Measurements from ENCODE around the gene TTR.
A peak's percentile ranks its signal among the peaks of the same experiment; 100 is the strongest.

Gene TTR

DNA sequence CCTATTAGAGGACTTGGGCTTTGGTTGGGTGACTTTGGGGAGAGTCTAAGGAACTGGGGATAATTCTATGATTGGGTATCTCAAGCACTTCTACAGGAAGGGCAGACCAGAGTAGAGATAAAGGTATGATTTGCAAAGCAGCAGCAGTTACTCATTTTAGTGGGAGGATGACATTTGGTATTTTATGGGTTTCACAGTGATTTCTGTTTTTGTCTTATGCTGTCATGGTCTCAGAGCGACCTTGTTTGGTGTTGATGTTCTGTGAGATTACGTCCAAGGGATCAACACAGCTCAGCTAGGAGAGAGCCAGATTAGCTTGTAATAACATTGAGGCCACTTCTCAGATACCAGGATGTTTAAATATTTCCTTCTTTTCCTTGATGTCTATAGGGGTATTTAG, 18.2 kb downstream of the TTR start:
- intact Hi-C loops (cut with DNase I), result no loop called here
- no peak for DNase-seq

DNA sequence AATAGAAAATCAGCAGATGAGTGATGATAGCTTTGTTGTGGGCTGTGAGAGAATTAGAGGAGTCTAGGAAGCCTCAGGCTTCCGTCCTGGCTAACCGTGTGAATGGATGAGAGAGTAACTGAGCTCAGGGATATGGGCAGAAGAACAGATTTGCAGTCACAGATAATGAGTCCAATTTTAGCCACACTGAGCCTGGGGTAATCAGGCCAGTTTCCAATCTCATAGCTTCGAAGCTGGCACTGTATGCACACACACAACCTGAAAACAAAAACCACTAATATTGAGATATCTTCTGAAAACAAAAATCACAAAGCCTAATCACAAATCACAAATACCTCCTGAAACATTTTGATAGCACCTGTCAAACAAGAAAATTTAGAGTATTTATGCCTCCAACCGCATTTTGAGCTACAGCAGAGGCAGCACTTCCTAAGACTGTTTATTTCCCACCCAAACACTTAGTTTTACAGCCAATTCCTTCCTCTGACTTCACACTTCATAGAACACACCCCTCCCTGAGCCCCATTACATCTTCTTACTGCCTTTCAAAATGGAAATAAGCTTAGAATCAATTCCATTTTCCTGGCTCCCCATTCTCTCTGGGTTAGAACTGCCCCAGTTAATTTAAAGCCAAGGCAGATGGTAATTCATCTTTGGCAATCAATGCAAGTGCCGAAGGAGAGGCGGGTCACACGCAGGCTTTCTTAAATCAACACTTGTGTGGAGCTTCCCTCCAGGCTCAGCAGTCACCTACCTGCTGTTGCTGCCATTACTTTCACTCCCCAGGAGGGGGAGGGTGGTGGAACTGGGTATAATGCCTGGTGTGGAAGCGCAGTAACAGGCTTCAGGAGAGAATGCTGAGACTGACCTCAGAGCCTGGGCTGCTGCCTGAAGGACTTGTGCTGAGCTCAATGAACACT, 18.9 kb downstream of the TTR start:
- DNase-seq, result no peak
- intact Hi-C loops (cut with DNase I), result no loop called here

DNA sequence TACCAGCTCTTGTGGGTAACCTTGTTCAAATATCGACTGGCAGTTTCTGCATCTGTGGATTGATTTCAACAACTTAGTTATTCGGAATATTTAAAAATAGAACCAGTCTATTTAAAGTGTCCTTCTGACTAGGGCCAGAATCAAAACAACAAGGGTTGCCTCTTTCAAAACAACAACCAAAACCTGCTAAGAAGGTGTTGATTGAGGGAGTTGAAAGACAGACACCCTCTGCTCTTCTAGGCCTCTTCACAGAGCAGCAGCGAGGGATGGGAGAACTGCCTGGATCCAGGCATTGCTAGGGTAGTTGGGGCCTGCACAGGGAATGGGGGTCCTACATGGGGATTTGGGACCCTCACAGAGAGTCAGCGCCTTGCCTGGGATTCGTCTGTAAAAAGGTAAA, 19.8 kb downstream of the TTR start:
- intact Hi-C loops (cut with DNase I), result no loop called here
- no peak for DNase-seq

DNA sequence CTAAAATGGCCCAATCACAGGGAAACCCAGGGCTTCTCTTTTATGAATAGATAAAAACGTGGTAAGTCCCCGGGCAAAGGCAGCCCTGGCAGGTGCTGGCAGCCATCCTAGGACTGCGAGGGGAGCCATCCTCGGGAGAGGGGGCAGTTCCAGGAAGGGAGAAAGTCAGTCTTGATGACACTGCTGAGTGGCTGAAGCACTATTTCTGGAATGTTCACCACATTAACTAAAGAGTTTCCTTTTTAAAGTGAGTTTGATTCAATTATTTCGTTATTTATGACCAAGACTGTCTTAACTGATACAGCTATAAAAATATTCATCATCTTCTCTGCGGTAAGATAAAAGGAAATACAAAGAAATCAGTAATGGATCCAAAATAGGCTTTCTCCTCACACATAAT, 20.4 kb downstream of the TTR start:
- intact Hi-C loops (cut with DNase I), result no loop called here
- no peak for DNase-seq

DNA sequence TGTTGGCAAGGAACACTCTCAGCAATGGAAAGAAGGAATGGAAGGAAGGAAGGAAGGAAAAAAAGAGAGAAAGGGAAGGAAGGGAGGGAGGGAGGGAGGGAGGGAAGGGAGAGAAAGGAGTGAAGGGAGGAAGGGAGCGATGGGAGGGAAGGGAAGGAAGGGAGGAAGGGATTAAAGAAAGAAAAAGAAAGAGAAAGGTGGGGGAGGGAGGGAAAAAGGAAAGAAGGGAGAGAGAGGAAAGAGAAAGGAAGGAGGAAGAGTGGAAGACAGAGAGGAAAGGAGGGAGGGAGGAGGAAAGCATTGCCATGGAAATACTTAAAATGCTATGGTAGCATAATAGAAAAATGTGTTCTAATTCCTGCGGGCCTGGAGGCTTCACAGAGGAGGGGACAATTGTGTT, 22.4 kb downstream of the TTR start:
- intact Hi-C loops (cut with DNase I), result no loop called here
- no peak for DNase-seq

DNA sequence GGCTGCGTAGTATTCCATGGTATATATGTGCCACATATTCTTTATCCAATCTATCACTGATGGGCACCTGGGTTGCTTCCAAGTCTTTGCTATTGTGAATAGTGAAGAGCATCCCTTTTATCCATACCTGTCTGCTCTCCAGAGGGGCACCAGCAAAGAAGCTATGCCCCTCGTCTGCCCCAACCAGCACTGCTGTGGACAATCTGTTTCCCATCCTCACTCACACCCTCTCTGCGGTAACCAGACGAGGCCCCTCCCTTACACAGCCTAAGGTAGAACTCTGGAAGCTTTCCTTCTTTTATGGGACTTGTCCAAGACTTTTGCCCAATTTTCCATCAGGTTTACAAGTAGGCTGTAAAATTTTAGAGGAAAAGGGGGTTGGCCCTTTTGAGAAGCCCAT, 24.9 kb downstream of the TTR start:
- intact Hi-C loops (cut with DNase I), result no loop called here
- DNase-seq, result no peak

DNA sequence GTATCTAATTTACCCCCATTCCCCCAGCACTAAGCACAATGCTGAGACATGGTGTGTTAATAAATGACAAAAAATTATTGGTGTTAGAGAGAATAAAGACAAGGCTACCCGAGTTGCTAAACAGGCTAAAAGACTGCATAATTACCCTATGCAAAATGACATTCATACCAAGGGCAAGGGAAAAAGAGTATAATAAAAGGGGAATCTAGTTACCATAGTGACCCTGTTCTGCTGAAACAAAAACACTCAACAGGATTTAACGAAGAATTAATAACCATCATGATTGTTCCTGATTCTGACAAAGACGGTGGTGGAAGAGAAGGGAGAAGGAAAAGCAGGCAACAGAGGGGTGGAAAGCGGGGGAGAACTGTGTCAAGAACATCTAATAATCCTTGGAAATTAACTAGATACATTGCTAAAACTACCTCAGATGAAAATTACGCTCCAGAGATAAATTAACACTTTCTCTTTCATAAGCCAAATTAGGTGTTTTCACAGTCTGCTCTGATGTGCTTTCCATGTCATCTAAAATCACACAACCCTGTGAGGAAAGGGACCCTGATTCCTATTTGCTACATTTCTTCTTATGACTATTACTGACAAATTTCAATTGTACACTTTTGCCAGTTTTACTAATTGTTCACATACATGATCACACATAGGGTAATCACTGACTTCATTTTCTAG, 25.5 kb downstream of the TTR start:
- intact Hi-C loops (cut with DNase I), result no loop called here
- peak in 5 of 42 donors; percentile 18 to 51 (median 25) for DNase-seq

DNA sequence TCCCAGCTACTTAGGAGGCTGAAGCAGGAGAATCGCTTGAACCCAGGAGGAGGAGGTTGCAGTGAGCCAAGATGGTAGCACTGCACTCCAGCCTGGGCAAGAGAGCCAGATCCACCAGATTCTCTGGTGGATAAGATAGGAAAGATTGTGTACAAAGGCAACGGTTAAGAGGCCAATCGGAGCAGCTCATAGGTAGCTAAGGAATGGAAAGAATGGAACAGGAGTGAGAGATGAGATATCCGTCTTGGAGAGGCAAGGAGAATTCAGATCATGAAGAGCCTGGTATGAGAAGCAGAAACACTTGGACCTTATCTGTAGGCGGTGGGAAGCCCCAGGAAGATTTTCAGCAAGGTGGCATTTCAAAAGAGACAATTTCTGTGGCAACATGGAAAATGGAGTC, 27.1 kb downstream of the TTR start:
- no peak for DNase-seq
- intact Hi-C loops (cut with DNase I), result no loop called here

DNA sequence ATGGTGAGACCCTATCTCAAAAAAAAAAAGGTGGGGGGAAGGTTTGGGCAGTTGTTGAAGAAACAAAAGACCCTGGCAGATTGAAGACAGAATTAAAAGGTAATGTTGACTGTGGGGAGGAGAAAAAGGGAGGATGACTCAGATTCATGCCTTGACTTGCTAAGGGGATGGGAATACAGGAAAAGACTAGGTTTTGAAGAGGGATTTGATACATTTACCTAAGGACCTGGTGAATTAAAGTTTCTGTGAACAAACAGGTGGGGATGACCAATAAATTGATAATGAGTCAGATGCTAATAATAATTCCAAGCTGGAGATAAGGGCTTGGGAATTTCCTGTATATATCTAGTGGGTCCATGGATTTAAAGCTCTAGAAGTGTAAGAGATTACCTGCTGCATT, 27.6 kb downstream of the TTR start:
- no peak for DNase-seq
- intact Hi-C loops (cut with DNase I), result no loop called here

DNA sequence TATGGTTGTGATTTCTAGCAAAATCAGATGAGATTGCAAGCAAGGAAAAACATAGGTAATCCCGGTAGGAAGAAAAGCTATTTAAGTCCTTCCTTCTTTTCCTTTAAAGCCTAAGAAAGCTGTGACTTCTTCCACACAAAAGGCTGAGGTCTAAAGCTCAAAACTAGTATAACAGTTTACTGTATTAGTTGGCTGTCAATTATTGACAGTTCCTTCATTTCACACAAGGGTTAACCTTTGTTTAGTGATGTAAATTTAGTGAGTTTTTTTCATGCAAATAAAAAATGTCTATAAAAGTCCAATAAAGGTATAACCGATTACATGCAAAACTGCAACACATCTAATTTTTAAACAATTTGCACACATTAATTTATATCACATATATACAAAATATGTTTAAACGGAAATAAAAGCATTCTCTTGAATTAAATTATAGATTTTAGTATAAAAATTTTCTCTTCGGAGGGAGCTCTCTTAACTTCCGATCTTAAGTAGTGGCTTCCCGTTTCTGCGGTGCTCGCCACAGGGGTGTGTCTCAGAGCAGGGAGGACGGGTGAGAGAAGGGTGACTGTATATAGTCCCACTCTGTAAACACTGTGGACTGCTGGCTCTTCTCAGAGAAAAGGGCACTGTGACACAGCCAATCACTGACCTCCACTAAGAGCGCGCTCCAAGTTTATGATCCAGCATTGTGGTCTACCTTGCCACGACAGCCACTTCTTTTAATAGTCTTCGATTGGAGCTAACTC, 33.4 kb downstream of the TTR start:
- intact Hi-C loops (cut with DNase I), result no loop called here
- DNase-seq, result no peak

DNA sequence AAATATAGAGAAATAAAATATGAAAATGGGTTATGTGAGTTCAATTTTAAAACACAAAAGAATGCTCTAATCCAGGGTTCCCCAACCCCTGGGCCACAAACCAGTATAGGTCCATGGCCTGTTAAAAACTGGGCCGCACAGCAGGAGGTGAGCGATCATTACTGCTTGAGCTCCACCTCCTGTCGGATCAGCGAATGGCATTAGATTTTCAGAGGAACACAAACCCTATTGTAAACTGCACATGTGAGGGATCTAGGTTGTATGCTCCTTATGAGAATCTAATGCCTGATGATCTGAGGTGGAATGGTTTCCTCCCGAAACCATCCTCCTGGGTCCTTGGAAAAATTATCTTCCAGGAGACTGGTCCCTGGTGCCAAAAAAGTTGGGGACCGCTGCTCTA, 34.7 kb downstream of the TTR start:
- DNase-seq, result no peak

DNA sequence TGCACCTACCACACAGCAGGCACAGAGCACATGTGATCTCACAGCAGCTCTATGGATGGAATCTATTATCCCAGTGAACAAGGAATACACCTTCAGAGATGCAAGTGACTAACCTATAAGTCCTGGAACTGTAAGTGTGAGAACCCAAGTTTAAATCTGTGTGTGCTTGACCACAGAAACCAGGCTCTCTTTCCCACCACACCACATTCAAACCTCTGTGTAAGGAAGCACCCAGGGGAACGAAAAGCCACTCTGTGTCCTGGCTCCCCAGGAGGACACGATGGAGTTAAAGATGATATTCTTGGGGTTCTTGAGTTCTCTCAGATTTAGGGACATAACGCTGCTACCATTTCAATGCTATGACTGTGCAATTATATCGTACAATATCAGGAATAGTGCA, 38.9 kb downstream of the TTR start:
- DNase-seq, result no peak
- intact Hi-C loops (cut with DNase I), result no loop called here

More for the DNA sequence above, 34.7 kb downstream of the TTR start:
- intact Hi-C loops (cut with DNase I), result no loop called here

DNA sequence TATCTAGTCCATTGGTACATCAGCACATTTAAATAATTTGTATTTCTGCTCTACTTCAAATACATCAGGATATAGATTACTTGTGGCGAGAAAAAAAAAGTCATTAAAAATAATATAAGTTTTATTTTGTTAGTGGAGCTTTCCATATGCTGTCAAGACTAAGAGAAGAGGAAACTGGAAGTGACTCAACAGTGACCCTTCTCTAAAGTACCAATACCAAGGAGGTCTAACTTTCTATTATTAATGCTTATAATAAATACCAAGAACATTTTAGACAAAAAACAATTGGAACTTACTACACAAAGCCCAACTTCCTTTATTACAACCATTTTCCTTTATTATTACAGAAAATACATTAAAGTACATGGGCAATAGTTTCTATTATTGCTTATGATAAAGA, 39.8 kb downstream of the TTR start:
- no peak for DNase-seq
- intact Hi-C loops (cut with DNase I), result no loop called here

DNA sequence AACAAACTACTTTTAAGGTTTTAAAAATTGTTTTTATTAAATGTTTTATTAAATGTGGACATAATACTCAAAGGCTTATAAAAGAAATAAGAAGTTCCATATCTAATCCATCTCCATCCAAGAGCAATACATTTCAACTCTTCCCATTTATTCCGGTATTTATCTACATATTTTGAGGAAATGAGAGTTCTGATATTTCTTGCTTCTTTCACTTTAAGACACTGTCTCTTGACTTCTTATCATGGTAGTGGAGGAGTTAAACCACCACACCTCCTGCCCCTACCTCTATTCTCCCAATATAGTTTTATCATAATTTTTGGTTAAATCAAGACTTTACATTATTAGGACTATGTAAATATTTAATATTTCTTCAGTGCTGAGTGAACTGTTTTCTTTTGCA, 40.7 kb downstream of the TTR start:
- intact Hi-C loops (cut with DNase I), result no loop called here
- DNase-seq, result no peak

DNA sequence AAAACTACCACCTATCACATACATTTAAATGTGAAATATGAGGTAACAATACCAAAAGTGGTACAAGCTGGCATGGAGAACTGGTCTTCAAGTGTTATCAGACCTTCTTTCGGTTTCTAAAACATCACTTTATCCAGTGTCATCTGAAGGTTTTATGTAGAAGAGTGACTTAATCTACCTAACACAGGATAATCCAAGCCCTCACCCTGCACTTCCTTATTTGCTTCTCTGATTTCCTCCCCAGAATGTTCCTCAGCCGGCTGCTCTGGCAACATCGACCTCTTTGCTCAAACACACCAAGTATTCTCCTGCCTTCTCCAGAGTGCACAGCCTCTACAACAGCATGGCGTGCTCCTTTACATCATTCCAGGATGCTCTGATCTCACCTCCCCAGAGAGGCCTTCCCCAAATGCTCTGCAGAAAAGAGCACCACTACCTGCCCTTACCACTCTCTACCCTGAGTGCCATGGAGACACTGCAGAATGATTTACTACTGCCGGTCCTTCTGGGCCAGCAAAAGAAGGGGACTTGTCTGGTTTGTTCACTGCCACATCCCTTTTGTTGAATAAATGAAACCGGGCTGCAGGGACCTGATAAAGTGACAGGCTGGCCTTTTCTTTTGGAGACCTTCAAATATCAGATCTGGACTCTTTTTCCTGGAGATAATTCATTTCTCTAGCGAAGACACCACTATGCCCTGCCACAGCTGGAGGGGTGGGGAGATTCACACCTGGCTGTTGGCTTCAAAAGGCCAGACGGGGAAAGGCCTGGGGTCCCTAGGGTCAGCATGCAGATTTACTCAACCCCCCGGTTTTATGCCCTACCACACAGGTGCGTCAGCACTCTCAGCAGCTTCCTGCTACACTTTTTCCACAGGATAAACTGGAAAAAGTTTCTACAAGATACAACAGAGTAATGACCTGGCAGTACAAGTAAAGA, 42.0 kb downstream of the TTR start:
- intact Hi-C loops (cut with DNase I), result no loop called here

DNA sequence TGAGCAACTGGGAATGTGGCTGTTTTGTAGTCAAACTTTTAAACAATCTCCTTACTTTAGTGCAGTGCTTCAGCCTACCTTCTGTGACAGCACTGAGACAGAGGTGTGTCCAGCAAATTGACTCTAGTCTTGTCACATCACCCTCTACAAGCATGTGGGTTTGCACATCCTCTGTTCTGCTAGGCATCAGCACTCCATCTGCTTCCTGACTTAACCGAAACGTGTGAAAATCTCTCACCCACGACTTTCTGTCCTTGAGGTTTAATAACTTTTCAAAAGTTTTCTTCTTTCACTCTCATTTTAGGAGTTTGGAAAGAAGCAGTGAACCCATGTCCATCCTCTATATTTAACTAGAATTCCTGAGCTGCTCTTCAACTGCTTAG, 42.6 kb downstream of the TTR start:
- intact Hi-C loops (cut with DNase I), result no loop called here
- no peak for DNase-seq

More for the DNA sequence above, 42.0 kb downstream of the TTR start:
- DNase-seq, result no peak

DNA sequence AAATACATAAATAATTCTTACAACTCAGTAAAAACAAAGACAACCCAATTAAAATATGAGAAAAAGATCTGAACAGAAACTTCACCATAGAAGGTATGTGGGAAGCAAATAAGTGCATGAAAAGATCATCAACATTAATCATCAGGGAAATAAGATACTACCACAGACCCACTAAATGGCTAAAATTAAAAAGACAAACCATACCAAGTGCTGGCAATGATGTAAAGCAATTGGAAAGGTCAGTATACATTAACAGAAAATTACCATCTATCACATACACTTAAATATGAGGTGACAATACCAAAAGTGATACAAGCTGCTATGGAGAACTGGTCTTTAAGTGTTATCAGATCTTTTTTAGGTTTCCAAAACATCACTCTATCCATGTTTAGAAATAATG, 44.7 kb downstream of the TTR start:
- no peak for DNase-seq
- intact Hi-C loops (cut with DNase I), result no loop called here

DNA sequence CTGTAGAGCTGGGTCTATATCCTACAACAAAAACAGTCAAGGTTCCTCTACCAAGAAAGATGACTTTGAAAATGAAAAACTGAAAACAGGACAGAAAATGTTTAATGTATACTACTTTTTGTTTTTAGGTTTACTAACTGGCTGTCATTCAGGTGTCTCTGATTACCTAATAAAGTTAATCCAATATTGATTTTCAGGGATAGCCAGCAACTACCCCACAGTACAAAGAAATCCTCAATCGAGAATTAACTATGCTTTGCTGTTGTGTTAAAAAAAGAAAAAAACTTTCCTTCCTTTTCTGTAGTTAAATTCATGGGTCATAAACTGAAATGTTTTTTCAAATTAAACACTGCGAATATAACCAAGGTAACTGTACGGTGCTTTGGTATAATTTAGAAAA, 45.8 kb downstream of the TTR start:
- DNase-seq, result no peak
- intact Hi-C loops (cut with DNase I), result no loop called here

DNA sequence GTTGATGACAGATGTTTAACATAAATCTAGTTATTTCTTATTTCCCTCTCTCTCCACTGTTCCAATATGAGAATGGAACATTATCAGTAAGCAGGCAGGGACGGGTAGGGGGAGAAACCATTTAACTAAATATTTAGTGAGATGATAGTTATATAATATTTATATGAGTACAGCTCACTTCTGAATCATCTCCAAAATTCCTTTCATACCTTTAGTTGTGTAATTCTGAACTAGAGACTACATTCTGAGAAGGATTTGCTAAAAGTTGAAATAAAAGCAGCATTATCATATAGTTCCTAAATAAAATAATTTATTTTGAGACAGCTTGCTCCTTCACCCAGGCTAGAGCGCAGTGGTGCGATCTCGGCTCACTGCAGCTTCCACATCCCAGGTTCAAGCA, 51.3 kb downstream of the TTR start:
- intact Hi-C loops (cut with DNase I), result no loop called here
- no peak for DNase-seq

Data from head of caudate nucleus (tissue), 42 donors.